Measurements from ENCODE around the gene MRPL58. TPM values are rescaled to one million over a fixed set of nuclear protein-coding genes. Genes with fewer than 3 reads are reported as not detected.
"Not testable (repeated sequence)": the region's sequence is repeated elsewhere in the genome, so short reads cannot be mapped to it uniquely, and the experiment has no call there.

MRPL58 gene
- total and polyA plus RNA-seq, 12 donors, result 43.7 to 72.3 (median 52.1) TPM

DNA sequence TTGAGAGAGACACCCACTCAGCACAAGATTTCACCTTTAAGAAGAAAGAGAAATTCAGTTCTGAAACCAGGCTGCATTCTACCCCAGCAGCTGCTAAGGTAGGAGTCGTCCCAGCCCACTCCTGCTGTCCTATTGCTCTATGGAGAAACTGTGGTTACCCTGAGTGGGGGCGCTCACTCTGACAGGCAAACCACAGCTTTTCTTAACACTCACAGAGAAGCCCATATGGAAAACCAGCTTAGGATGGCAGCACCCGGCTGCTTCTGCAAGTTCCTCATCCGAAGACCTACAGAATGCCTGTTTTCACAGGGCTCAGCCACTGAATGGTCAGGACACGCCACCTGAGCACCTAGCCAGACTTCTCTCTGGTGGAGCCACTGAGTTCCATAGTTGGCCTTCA lies 26.8 kb downstream of the MRPL58 start:
- intact Hi-C loops (cut with DNase I), result loop anchor here in 1 of 10 donors (10.0 kb wide), 1 partner anchor 54 kb away; the partner anchor contains the start of gene CDR2L
- 91 to 92% methylated on average over 5 of the region's 5 CpGs for WGBS, 2 donors
- no peak overlapping the region for H3K27ac ChIP-seq
- H3K27me3 ChIP-seq, result no peaks in the 10 kb centered on the region
- H3K36me3 ChIP-seq, result peaks cover 0 to 55% (median 34%) of the 10 kb centered on the region in 9 donors
- TF ChIP-seq, protein P1, sequence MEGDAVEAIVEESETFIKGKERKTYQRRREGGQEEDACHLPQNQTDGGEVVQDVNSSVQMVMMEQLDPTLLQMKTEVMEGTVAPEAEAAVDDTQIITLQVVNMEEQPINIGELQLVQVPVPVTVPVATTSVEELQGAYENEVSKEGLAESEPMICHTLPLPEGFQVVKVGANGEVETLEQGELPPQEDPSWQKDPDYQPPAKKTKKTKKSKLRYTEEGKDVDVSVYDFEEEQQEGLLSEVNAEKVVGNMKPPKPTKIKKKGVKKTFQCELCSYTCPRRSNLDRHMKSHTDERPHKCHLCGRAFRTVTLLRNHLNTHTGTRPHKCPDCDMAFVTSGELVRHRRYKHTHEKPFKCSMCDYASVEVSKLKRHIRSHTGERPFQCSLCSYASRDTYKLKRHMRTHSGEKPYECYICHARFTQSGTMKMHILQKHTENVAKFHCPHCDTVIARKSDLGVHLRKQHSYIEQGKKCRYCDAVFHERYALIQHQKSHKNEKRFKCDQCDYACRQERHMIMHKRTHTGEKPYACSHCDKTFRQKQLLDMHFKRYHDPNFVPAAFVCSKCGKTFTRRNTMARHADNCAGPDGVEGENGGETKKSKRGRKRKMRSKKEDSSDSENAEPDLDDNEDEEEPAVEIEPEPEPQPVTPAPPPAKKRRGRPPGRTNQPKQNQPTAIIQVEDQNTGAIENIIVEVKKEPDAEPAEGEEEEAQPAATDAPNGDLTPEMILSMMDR (IDR thresholded peaks at IDR 0.05), result no peak
- H3K4me3 ChIP-seq, result no peak overlapping the region
- DNase-seq, result no peak
- H3K9me3 ChIP-seq, result no peaks in the 10 kb centered on the region
- H3K4me1 ChIP-seq, result peaks cover 0 to 34% (median 25%) of the 10 kb centered on the region in 9 donors
- ATAC-seq, result no peak

DNA sequence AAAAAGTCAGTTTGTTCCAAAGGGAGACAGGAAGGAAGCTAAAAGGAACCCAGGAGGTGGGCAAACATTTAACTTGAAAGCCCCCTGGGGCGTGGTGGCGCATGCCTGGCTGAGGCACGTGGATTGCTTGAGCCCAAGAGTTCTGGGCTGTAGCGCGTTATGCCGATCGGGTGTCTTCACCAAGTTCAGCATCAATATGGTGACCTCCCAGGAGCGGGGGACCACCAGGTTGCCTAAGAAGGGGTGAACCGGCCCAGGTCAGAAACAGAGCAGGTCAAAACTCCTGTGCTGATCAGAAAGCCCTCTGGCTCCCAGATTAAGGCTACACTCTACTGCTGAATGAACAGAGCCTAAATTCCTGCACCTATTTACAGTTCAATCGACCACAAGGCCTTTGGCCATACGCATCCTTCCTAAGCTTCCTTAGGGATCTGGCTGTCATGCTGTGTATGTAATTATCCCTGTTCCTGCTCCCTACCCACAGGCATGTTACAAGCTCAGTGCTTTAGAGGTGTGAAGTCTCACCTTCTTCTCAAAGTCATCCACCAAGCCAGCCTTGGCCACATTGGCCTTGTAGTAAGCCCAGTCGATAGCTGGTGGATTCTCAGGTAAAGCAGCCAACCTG lies 29.3 kb downstream of the MRPL58 start:
- ATAC-seq (no peak), DNase-seq (no peak)
- 76 to 78% methylated on average over 12 of the region's 12 CpGs for WGBS, 2 donors
- peaks cover 0 to 58% (median 34%) of the 10 kb centered on the region in 9 donors for H3K36me3 ChIP-seq
- no peaks in the 10 kb centered on the region for H3K9me3 ChIP-seq
- no peak overlapping the region for H3K4me3 ChIP-seq
- no peaks in the 10 kb centered on the region for H3K27me3 ChIP-seq
- intact Hi-C loops (cut with DNase I), result loop anchor here in 1 of 10 donors (10.0 kb wide), 1 partner anchor 163 kb away; the partner anchor contains the start of gene NUP85
- peaks cover 0 to 24% (median 14%) of the 10 kb centered on the region in 9 donors for H3K4me1 ChIP-seq
- no peak overlapping the region for H3K27ac ChIP-seq
- TF ChIP-seq, protein P1 (IDR thresholded peaks at IDR 0.05), result no peak

DNA sequence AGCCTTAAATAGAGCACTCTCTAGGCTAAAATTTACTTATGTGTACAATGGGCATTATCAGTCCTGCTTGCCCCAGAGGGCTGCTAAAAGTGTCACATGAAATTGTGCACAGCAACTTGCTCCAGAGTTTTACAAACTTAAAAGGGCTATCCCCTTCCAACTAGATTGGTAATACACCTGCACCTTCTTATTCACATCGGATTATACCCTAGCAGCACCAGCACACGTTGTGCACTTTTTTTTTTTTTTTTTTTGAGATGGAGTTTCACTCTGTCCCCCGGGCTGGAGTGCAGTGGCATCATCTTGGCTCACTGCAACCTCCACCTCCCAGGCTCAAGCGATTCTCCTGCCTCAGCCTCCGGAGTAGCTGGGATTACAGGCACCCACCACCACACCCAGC lies 31.3 kb downstream of the MRPL58 start:
- not testable (repeated sequence) for ATAC-seq, H3K27ac ChIP-seq, DNase-seq, H3K4me3 ChIP-seq, H3K27me3 ChIP-seq, H3K9me3 ChIP-seq
- Histone ChIP-seq H3K4me1 (peaks cover 6 to 35% (median 24%) of the 10 kb centered on the region in 9 donors), H3K36me3 (peaks cover 0 to 49% (median 34%) of the 10 kb centered on the region in 9 donors)
- intact Hi-C loops (cut with DNase I), result loop anchor here in 1 of 10 donors (10.0 kb wide), 1 partner anchor 161 kb away; the partner anchor contains the start of gene NUP85
- WGBS, 2 donors, result 57 to 61% methylated on average over 5 of the region's 5 CpGs

DNA sequence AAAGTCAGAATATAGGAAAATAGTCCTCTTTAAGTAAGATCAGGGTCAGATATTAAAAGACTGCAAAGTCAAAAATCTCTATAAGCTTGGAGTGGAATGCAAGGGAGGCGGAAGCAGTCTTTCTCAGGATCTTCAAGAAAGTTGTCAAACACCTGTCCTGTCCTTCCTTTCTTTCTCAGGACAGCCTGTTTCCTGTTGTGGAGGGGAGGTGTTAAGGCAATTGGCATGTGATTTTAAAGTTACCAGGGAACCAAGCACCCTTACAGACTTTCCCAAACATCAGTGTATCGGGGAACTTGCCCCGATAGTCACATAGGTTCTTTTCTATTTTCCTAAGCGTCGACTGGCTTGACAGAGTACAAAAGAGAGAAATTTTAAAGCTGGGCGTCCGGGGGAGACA lies 32.2 kb downstream of the MRPL58 start:
- H3K27me3 ChIP-seq, result no peaks in the 10 kb centered on the region
- no peak for ATAC-seq
- 69 to 73% methylated on average over 7 of the region's 7 CpGs for WGBS, 2 donors
- TF ChIP-seq, protein P1 (IDR thresholded peaks at IDR 0.05), result no peak
- H3K4me3 ChIP-seq, result no peak overlapping the region
- no peak overlapping the region for H3K27ac ChIP-seq
- H3K36me3 ChIP-seq, result peaks cover 0 to 47% (median 26%) of the 10 kb centered on the region in 9 donors
- H3K9me3 ChIP-seq, result no peaks in the 10 kb centered on the region
- H3K4me1 ChIP-seq, result peaks cover 6 to 44% (median 31%) of the 10 kb centered on the region in 9 donors
- no peak for DNase-seq
- intact Hi-C loops (cut with DNase I), result loop anchor here in 3 of 10 donors (5.0 to 10.0 kb wide), 3 partner anchors 57 to 160 kb away; partner anchors contain the start of genes CDR2L (in 3 of the 3), ARMC7 (in 1 of the 3) and NUP85 (in 1 of the 3)

DNA sequence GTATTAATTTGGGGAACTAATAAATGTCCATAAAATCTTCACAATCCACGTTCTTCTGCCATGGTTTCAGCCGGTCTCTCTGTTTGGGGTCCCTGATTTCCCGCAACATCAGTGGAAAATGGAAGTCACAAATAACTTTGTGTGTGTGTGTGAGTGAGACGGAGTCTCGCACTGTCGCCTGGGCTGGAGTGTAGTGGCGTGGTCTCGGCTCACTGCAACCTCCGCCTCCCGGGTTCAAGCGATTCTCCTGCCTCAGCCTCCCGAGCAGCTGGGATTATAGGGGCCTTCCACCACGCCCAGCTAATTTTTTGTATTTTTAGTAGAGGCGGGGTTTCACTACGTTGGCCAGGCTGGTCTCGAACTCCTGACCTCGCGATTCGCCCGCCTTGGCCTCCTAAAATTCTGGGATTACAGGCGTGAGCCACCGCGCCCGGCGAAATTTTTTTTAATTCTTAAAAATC lies 33.5 kb downstream of the MRPL58 start:
- intact Hi-C loops (cut with DNase I), result loop anchor here in 3 of 10 donors (5.0 to 10.0 kb wide), 3 partner anchors 59 to 159 kb away; partner anchors contain the start of genes CDR2L (in 3 of the 3), ARMC7 (in 1 of the 3) and NUP85 (in 1 of the 3)
- Histone ChIP-seq H3K4me1 (peaks cover 6 to 49% (median 31%) of the 10 kb centered on the region in 9 donors), H3K36me3 (peaks cover 0 to 47% (median 14%) of the 10 kb centered on the region in 9 donors), H3K4me3 (peak overlapping the region; percentile 74 to 100 (median 92)), H3K27ac (peak overlapping the region in 9 of 10 donors; percentile 93 to 99 (median 97))
- not testable (repeated sequence) for H3K9me3 ChIP-seq, H3K27me3 ChIP-seq, ATAC-seq, DNase-seq
- WGBS, 2 donors, result 12% methylated on average over 25 of the region's 25 CpGs
